Stimulated activated naive CD8-positive, alpha-beta T cell treated with anti-CD3 and anti-CD28 coated beads, Interleukin-15, Interleukin-2, amounts not matched to agents 100 ng/mL and 50 ng/mL, for 24 hours (primary cell): ENCODE data around the gene TASP1.
A peak's percentile ranks its signal among the peaks of the same experiment; 100 is the strongest.

Source experiments
- H3K27ac Mint-ChIP-seq: one replicate; pipeline ENCODE4 v1.8.0; 2021; ENCODE audit warnings: mild to moderate bottlenecking, mixed read lengths
- H3K27me3 Mint-ChIP-seq: one replicate; pipeline ENCODE4 v1.8.0; 2021; ENCODE audit warnings: mixed read lengths
- H3K36me3 Mint-ChIP-seq: one replicate; pipeline ENCODE4 v1.8.0; 2021; ENCODE audit warnings: low read depth, mixed read lengths
- H3K4me1 Mint-ChIP-seq: one replicate; pipeline ENCODE4 v1.8.0; 2021; ENCODE audit warnings: low read depth, mixed read lengths
- H3K4me3 Mint-ChIP-seq: one replicate; pipeline ENCODE4 v1.8.0; 2021; ENCODE audit warnings: mild to moderate bottlenecking, mixed read lengths
- H3K9me3 Mint-ChIP-seq: one replicate; pipeline ENCODE4 v1.8.0; 2021; ENCODE audit warnings: mixed read lengths

Gene TASP1

GRCh38 chr20:13432126-13432525 lies 206.6 kb downstream of the TASP1 start:
- Mint-ChIP-seq H3K9me3 (peaks cover 9% of the 10 kb centered on the region), H3K27ac (no peak overlapping the region), H3K4me1 (peaks cover 25% of the 10 kb centered on the region), H3K27me3 (no peaks in the 10 kb centered on the region), H3K4me3 (no peak overlapping the region), H3K36me3 (peaks cover 68% of the 10 kb centered on the region)

DNA sequence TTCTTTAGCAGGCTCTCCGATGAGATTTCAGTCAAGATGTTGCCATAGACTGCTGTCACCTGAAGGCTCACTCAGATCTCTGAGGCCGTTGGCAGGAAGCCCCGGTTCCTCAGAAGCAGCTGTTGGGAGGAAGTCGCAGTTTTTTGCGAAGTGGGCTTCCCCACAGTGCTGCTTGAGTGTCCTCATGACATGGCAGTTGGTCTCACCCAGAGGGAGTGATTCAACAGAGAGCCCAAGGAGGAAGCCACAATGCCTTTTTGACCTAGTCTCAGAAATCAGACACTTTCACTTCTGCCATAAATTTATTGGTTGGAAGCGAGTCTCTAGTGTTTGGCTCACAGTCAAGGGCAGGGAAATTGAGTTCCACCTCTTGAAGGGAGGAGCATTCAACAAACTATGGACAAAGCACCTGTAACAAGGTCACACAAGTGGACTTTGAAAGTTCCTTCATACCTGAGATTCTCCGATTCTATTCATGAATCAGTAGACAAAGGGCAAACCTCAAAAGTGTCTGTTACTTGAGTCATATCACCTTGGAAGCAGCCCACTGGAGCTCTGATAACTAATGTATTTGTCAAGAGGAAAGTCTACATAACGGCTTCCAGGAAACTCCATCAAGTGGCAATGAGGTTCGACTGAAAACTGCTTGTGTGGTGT lies 208.3 kb downstream of the TASP1 start:
- Mint-ChIP-seq H3K4me3 (no peak overlapping the region), H3K27ac (peak overlapping the region; percentile 91), H3K9me3 (peaks cover 9% of the 10 kb centered on the region), H3K4me1 (peaks cover 28% of the 10 kb centered on the region), H3K27me3 (no peaks in the 10 kb centered on the region), H3K36me3 (peaks cover 67% of the 10 kb centered on the region)

DNA sequence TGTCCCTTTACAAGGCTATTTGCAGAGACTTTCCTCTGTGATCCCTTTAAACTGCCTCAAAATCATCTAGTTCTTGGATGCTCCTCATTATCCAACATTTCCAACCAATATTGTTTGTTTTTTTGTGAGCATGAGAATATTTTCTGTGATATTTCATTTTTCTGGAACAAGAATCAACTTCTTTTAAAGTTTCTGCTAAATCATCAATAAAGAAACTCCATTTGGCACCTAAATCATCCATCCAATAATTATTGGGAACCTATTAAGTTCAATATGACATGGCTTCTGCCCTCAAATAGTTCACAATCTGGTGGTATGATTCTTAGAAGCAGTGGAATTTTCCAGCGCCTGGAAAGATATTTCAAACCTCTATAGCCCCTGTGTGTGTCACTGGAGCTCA lies 210.0 kb downstream of the TASP1 start:
- Mint-ChIP-seq H3K36me3 (peaks cover 56% of the 10 kb centered on the region), H3K27ac (no peak overlapping the region), H3K9me3 (peaks cover 9% of the 10 kb centered on the region), H3K27me3 (no peaks in the 10 kb centered on the region), H3K4me3 (no peak overlapping the region), H3K4me1 (peaks cover 28% of the 10 kb centered on the region)

GRCh38 chr20:13426870-13427269 lies 211.9 kb downstream of the TASP1 start:
- Mint-ChIP-seq H3K27me3 (no peaks in the 10 kb centered on the region), H3K27ac (no peak overlapping the region), H3K4me1 (peaks cover 28% of the 10 kb centered on the region), H3K36me3 (peaks cover 46% of the 10 kb centered on the region), H3K4me3 (no peak overlapping the region), H3K9me3 (peaks cover 9% of the 10 kb centered on the region)

DNA sequence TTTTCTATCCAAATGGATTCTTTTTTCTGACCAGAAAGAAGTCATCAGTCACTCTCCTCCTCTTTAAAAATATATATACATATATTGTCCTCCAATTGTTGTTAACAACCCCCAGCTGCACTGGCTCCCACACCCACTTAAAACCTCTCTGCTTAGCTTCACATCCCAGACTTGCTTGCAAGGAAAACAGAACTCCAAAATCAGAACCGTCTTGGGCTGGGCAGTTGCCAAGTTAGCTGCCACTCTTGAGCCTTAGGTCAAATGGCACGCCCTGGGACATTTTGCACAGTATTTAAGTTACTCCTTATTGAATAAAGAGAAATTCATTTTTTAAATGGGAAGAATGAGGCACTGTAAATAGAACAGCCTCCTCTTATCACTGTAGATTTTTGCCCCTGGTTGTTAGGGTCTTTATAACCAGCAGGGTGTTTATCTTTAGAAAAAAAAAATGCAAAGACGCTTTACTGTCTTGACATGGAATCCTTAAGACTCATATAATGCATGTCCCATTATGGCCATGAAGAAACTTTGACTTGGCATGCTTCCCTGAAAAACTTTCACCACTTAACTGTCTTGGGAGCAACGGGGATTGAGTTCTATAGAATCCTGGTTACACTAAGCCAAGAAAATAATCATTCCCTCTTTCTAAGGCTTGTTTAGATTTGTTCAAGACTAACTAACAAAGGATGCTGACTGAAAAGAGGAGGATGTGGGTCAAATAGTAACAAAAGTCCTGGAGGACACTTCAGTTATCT lies 213.2 kb downstream of the TASP1 start:
- no peaks in the 10 kb centered on the region for H3K27me3 Mint-ChIP-seq
- H3K36me3 Mint-ChIP-seq, result peaks cover 42% of the 10 kb centered on the region
- H3K4me1 Mint-ChIP-seq, result peaks cover 18% of the 10 kb centered on the region
- H3K27ac Mint-ChIP-seq, result no peak overlapping the region
- H3K9me3 Mint-ChIP-seq, result no peaks in the 10 kb centered on the region
- no peak overlapping the region for H3K4me3 Mint-ChIP-seq

GRCh38 chr20:13424174-13424833 lies 214.4 kb downstream of the TASP1 start:
- peaks cover 7% of the 10 kb centered on the region for H3K4me1 Mint-ChIP-seq
- no peaks in the 10 kb centered on the region for H3K9me3 Mint-ChIP-seq
- H3K27ac Mint-ChIP-seq, result no peak overlapping the region
- peaks cover 30% of the 10 kb centered on the region for H3K36me3 Mint-ChIP-seq
- H3K4me3 Mint-ChIP-seq, result no peak overlapping the region
- H3K27me3 Mint-ChIP-seq, result no peaks in the 10 kb centered on the region

DNA sequence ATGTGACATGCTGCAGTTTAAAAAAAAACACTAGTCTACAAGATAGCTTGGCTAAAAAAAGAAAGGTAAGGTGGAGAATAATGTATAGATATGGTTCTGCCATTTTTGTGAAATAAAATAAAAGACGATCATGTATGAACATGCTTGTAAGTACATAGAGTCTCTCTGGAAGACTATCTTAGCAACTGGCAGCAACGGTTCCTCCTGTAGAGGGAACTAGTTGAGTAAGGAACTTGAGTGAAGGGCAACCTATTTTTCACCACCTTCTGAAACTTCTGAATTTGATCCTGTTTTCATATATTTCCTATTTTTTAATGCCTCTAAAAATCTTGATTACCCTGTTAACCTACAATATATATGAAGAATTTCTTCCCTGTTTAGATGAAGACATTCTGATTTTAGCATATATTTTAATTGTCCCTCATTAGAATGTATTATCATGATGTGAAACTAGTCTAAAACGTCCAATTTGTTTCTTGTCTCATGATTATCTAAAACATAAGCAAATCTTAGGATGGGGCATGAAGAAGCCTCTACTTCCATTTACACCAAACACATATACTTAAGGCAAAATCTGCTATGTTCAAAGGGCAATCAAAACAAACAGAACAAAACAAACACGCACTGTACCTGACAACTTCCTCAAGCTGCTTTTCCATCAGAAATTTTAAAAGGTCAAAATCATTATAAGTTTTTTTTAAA lies 215.1 kb downstream of the TASP1 start:
- H3K4me1 Mint-ChIP-seq, result peaks cover 3% of the 10 kb centered on the region
- H3K27me3 Mint-ChIP-seq, result no peaks in the 10 kb centered on the region
- no peak overlapping the region for H3K27ac Mint-ChIP-seq
- peaks cover 29% of the 10 kb centered on the region for H3K36me3 Mint-ChIP-seq
- no peaks in the 10 kb centered on the region for H3K9me3 Mint-ChIP-seq
- no peak overlapping the region for H3K4me3 Mint-ChIP-seq

DNA sequence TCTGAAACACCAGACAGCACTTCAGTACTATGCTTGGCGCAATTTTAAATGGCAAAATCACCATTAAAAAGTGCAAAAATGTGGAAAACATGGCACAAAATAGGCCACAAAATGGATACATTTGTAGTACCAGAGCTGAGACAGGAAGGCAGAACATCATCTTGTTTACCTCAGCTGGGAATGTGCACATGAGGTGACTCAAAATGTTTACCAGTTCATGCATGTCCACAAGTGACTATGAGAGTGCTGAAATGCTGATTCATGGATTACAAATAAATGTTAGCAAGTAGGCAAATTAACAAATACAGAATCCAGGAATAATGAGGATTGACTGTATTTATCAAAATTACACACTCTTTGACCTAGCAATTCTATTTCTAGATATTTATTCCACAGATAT lies 216.1 kb downstream of the TASP1 start:
- Mint-ChIP-seq H3K9me3 (no peaks in the 10 kb centered on the region), H3K4me1 (peaks cover 3% of the 10 kb centered on the region), H3K27me3 (no peaks in the 10 kb centered on the region), H3K36me3 (peaks cover 31% of the 10 kb centered on the region), H3K4me3 (no peak overlapping the region), H3K27ac (peak overlapping the region; percentile 47)

DNA sequence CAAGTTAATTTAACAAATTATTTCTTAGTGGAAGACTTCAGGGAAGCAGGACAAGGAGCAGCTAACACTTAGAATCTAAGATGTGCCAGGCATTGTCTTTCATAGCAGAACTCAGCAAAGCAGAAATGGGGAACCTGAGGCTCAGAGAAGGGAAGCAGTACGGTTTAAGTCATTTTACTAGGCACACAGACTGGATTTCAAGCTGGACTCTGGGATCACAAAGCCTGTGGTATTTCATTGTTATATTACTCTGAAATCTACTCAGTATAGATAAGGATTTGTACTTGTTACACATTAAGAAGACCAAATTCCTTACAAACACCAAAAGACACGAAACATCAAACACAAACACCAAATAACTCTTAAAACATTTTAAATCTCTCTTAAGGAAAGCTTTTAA lies 218.1 kb downstream of the TASP1 start:
- H3K27ac Mint-ChIP-seq, result no peak overlapping the region
- H3K9me3 Mint-ChIP-seq, result no peaks in the 10 kb centered on the region
- H3K4me1 Mint-ChIP-seq, result no peaks in the 10 kb centered on the region
- H3K27me3 Mint-ChIP-seq, result no peaks in the 10 kb centered on the region
- peaks cover 41% of the 10 kb centered on the region for H3K36me3 Mint-ChIP-seq
- no peak overlapping the region for H3K4me3 Mint-ChIP-seq

GRCh38 chr20:13419477-13419876 lies 219.3 kb downstream of the TASP1 start:
- H3K36me3 Mint-ChIP-seq, result peaks cover 48% of the 10 kb centered on the region
- no peak overlapping the region for H3K27ac Mint-ChIP-seq
- H3K4me1 Mint-ChIP-seq, result no peaks in the 10 kb centered on the region
- H3K27me3 Mint-ChIP-seq, result no peaks in the 10 kb centered on the region
- H3K9me3 Mint-ChIP-seq, result no peaks in the 10 kb centered on the region
- no peak overlapping the region for H3K4me3 Mint-ChIP-seq

- Mint-ChIP-seq H3K27ac (no peak overlapping the region), H3K27me3 (no peaks in the 10 kb centered on the region), H3K4me1 (no peaks in the 10 kb centered on the region), H3K36me3 (peaks cover 56% of the 10 kb centered on the region), H3K9me3 (no peaks in the 10 kb centered on the region), H3K4me3 (no peak overlapping the region)
Observed at GRCh38 chr20:13418263-13419229, 220.2 kb downstream of the TASP1 start.

DNA sequence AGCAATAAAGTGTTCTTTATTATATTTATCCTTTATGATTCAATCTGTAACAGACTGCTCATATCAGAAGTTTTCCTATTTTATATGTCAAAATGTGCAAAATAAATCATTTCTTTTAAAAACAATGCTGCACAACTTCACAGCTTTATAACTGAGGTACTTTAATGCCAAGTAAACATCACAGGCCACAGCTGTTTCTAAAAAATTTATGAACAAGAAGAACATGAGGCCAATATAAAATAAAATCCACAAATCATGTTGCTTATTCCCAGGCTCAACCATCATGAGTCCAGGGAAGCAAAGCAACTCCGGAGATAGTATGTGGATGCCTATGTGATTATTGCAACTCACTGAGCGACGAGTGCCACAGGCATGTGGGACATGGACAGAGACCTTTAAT lies 222.2 kb downstream of the TASP1 start:
- Mint-ChIP-seq H3K4me3 (no peak overlapping the region), H3K27me3 (no peaks in the 10 kb centered on the region), H3K36me3 (peaks cover 62% of the 10 kb centered on the region), H3K4me1 (no peaks in the 10 kb centered on the region), H3K27ac (no peak overlapping the region), H3K9me3 (no peaks in the 10 kb centered on the region)

DNA sequence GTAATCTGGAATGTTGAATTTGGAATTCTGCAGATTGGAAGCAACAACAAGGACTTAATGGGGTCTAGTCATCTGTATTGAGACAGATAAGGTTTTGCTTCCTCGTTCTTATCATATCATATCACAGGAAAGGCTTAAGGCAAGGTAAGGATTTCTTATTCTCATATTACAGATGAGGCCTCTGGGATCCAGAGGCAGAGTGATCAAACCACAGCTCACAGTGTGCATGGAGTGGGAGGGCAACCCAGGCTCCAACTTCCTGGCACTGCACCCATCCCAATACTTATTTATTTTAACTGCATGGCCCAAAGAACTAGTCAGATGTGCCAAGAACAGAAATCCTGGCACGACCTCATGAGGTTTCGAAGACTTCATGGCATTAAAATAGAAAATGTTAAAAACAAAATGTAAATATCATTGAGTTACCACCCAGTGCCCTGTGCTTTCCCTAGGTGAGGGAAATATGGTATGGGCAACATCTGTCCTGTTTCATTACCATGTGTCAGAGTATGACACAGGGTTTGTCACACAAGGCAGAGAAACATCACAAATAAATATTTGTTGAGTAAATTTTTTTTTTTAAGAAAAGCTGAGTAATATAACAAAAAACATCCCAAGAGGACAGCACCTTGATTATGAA lies 225.8 kb downstream of the TASP1 start:
- Mint-ChIP-seq H3K27ac (no peak overlapping the region), H3K36me3 (peaks cover 53% of the 10 kb centered on the region), H3K9me3 (peaks cover 3% of the 10 kb centered on the region), H3K4me3 (no peak overlapping the region), H3K4me1 (no peaks in the 10 kb centered on the region), H3K27me3 (no peaks in the 10 kb centered on the region)

GRCh38 chr20:13404293-13404692 lies 234.4 kb downstream of the TASP1 start:
- no peak overlapping the region for H3K27ac Mint-ChIP-seq
- no peak overlapping the region for H3K4me3 Mint-ChIP-seq
- H3K36me3 Mint-ChIP-seq, result peaks cover 19% of the 10 kb centered on the region
- peaks cover 2% of the 10 kb centered on the region for H3K4me1 Mint-ChIP-seq
- H3K9me3 Mint-ChIP-seq, result peaks cover 8% of the 10 kb centered on the region
- no peaks in the 10 kb centered on the region for H3K27me3 Mint-ChIP-seq
